Parathyroid adenoma (tissue), 2 donors: Measurements from ENCODE around the gene TNS3.

Experiments used
- H2AFZ ChIP-seq: fragments of 300-600 bp; sonication (generic); one replicate; pipeline ENCODE4 v1.7.0; 2017; ENCODE audit warnings: antibody characterized with exemption, mild to moderate bottlenecking
- H3K27ac ChIP-seq: fragments of 300-600 bp; sonication (generic); one replicate; pipeline ENCODE4 v1.7.0; 2017
- H3K27me3 ChIP-seq: fragments of 300-600 bp; sonication (generic); one replicate; pipeline ENCODE4 v1.7.0; 2017; ENCODE audit warnings: low read length; ENCODE audit not compliant: control insufficient read depth, insufficient read depth
- H3K36me3 ChIP-seq: fragments of 300-600 bp; sonication (generic); one replicate; pipeline ENCODE4 v1.7.0; 2017; ENCODE audit warnings: low read length; ENCODE audit not compliant: control insufficient read depth, insufficient read depth
- H3K4me1 ChIP-seq: fragments of 300-600 bp; sonication (generic); one replicate; pipeline ENCODE4 v1.7.0; 2017; ENCODE audit warnings: control low read depth
- H3K4me2 ChIP-seq: fragments of 300-600 bp; sonication (generic); one replicate; pipeline ENCODE4 v1.7.0; 2017; ENCODE audit warnings: low read length
- H3K4me3 ChIP-seq: fragments of 300-600 bp; sonication (generic); one replicate; pipeline ENCODE4 v1.7.0; 2017; ENCODE audit warnings: low read depth, low read length
- H3K79me2 ChIP-seq: fragments of 300-600 bp; sonication (generic); one replicate; pipeline ENCODE4 v1.7.0; 2017; ENCODE audit warnings: control low read depth
- H3K9ac ChIP-seq: fragments of 300-600 bp; sonication (generic); one replicate; pipeline ENCODE4 v1.7.0; 2017; ENCODE audit warnings: mild to moderate bottlenecking
- H3K9me3 ChIP-seq: fragments of 300-600 bp; sonication (generic); one replicate; pipeline ENCODE4 v1.7.0; 2017; ENCODE audit warnings: low read length; ENCODE audit not compliant: control insufficient read depth
- CTCF ChIP-seq: fragments of 300-600 bp; sonication (generic); IDR thresholded peaks from one replicate; pipeline ENCODE4 v1.7.0; 2017; ENCODE audit warnings: antibody characterized with exemption, mild to moderate bottlenecking
- donor health status: primary hyperparathyroidism.

The TNS3 gene

GRCh38 chr7:47249361-47249760, 332.6 kb downstream of the TNS3 start:
- no peak overlapping the region for H3K9ac ChIP-seq
- H3K27me3 ChIP-seq, result no peaks in the 10 kb centered on the region
- H3K4me3 ChIP-seq, result no peak overlapping the region
- H2AFZ ChIP-seq, result no peak overlapping the region
- no peaks in the 10 kb centered on the region for H3K79me2 ChIP-seq
- no peaks in the 10 kb centered on the region for H3K4me1 ChIP-seq
- TF ChIP-seq CTCF, result no peak
- H3K27ac ChIP-seq, result no peak overlapping the region
- H3K9me3 ChIP-seq, result no peaks in the 10 kb centered on the region
- no peak overlapping the region for H3K4me2 ChIP-seq
- H3K36me3 ChIP-seq, result no peaks in the 10 kb centered on the region

GRCh38 chr7:47248797-47249196, 333.1 kb downstream of the TNS3 start:
- H3K79me2 ChIP-seq, result no peaks in the 10 kb centered on the region
- no peak overlapping the region for H3K9ac ChIP-seq
- no peak overlapping the region for H2AFZ ChIP-seq
- TF ChIP-seq CTCF, result no peak
- H3K27me3 ChIP-seq, result no peaks in the 10 kb centered on the region
- H3K9me3 ChIP-seq, result no peaks in the 10 kb centered on the region
- no peaks in the 10 kb centered on the region for H3K36me3 ChIP-seq
- no peaks in the 10 kb centered on the region for H3K4me1 ChIP-seq
- H3K4me2 ChIP-seq, result no peak overlapping the region
- H3K4me3 ChIP-seq, result no peak overlapping the region
- no peak overlapping the region for H3K27ac ChIP-seq

GRCh38 chr7:47247132-47247531, 334.8 kb downstream of the TNS3 start:
- no peak for TF ChIP-seq CTCF
- Histone ChIP-seq H3K79me2 (no peaks in the 10 kb centered on the region), H2AFZ (no peak overlapping the region), H3K9me3 (no peaks in the 10 kb centered on the region), H3K4me3 (no peak overlapping the region), H3K4me1 (no peaks in the 10 kb centered on the region), H3K9ac (no peak overlapping the region), H3K27ac (no peak overlapping the region), H3K36me3 (no peaks in the 10 kb centered on the region), H3K27me3 (no peaks in the 10 kb centered on the region), H3K4me2 (no peak overlapping the region)

GRCh38 chr7:47244692-47245091, 337.2 kb downstream of the TNS3 start:
- no peak overlapping the region for H3K4me2 ChIP-seq

More at GRCh38 chr7:47244692-47245091, 337.2 kb downstream of the TNS3 start:
- H2AFZ ChIP-seq, result no peak overlapping the region
- no peaks in the 10 kb centered on the region for H3K4me1 ChIP-seq
- H3K27ac ChIP-seq, result no peak overlapping the region
- no peak overlapping the region for H3K4me3 ChIP-seq
- H3K9me3 ChIP-seq, result no peaks in the 10 kb centered on the region
- H3K79me2 ChIP-seq, result no peaks in the 10 kb centered on the region
- H3K9ac ChIP-seq, result no peak overlapping the region
- H3K27me3 ChIP-seq, result no peaks in the 10 kb centered on the region
- no peaks in the 10 kb centered on the region for H3K36me3 ChIP-seq
- TF ChIP-seq CTCF, result no peak
